Cerebellar cortex (tissue), 1 donor: Measurements from ENCODE around the gene OPN1MW2.
"Not testable (repeated sequence)": the region's sequence is repeated elsewhere in the genome, so short reads cannot be mapped to it uniquely, and the experiment has no call there.

Source experiments
- DNase-seq: peaks from one replicate; pipeline ENCODE4 v3.0.0-alpha.2; 2015; ENCODE audit warnings: low spot score

Gene OPN1MW2

GRCh38 chrX:154269245-154269644 is 49.7 kb downstream of the OPN1MW2 start:
- DNase-seq = not testable (repeated sequence)
